ENCODE data around the gene FAHD2A.
"Not testable (repeated sequence)": the region's sequence is repeated elsewhere in the genome, so short reads cannot be mapped to it uniquely, and the experiment has no call there.

The FAHD2A gene

DNA sequence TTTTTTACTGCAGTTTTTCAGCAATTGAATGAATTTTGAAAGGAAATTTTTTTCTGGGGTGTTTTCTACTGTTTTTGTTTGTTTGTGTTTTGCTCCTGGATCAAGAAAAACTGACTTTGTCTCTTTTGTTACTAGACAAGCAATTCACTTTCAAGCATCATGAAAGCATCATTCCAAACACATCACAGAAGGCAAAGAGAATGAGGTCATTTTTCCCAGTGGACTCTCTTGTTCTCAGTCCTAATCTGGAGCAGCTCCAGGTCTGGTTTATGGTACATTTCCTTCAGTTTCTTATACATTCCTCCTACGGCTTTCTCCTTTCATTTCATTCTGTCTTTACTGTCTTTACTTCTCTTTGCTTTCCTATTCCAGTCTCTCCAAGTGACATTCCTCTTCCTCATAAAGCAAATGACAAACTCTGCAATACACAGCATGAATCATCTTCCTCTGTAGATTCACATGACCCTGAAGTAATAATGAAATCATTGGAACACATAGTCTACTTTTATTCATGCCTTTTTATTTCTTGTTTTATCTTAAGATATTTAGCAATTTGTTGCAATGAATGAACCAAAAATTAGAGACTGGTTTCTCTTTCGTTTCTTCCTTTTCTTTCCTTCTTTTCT is 40.1 kb downstream of the FAHD2A start:
- DNase-seq: not testable (repeated sequence)

DNA sequence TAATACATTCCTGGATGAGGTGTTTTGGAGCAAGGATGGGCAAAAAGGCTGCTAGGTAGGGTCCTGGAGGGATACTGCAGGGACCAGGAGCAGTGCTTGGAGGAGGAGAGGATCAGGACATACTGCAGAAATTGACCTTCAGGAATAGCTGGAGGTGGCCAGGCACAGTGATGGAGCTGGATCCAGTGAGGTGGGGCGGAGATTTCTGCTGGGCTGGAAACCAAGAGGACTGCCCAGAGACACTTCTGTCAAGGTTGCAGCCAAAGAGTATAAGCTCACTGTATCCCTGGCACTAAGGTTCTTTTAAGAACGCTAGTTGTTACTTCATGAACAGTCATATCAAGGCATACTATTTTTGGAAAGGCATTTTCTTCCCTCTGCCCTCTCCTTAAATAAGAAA is 42.8 kb downstream of the FAHD2A start:
- not testable (repeated sequence) for DNase-seq

DNA sequence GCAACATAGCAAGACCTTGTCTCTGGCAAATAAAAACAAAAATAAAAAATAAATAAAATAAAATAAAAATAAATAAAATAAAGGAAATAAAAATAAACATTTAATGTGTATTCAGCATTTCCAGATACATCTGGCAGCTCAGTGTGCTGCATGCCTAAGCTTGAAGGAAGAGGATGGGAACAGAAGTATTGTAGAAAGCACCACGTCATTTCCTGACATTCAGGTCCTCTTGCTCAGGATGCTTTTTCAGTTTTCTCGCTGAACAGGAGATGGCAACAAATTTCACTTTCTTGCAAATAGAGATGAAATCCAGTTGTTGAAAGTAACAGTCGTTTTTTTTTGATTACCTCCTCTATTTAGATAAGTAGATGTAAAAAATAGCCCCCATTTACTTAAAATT is 60.8 kb downstream of the FAHD2A start:
- DNase-seq: not testable (repeated sequence)

Measured in CD4-positive, alpha-beta T cell treated with Interleukin-4 for 4 hours (primary cell).